ENCODE results near the gene TUG1. TPM values are rescaled to one million over a fixed set of nuclear protein-coding genes. Genes with fewer than 3 reads are reported as not detected.

TUG1 gene
- 10 to 100 TPM; 53.8 to 89.8 (median 66.1) TPM for total RNA-seq

GRCh38 chr22:30968924-30969531 is at the start of gene TUG1:
TUG1 (plus strand) TSS chr22:30969265.
- TF ChIP-seq EP300 (IDR thresholded peaks at IDR 0.05) (no peak), POLR2A (IDR thresholded peaks at IDR 0.05) (peak; percentile 57 to 82), POLR2AphosphoS5 (IDR thresholded peaks at IDR 0.05) (peak; percentile 95)
- TF ChIP-seq, protein P1, sequence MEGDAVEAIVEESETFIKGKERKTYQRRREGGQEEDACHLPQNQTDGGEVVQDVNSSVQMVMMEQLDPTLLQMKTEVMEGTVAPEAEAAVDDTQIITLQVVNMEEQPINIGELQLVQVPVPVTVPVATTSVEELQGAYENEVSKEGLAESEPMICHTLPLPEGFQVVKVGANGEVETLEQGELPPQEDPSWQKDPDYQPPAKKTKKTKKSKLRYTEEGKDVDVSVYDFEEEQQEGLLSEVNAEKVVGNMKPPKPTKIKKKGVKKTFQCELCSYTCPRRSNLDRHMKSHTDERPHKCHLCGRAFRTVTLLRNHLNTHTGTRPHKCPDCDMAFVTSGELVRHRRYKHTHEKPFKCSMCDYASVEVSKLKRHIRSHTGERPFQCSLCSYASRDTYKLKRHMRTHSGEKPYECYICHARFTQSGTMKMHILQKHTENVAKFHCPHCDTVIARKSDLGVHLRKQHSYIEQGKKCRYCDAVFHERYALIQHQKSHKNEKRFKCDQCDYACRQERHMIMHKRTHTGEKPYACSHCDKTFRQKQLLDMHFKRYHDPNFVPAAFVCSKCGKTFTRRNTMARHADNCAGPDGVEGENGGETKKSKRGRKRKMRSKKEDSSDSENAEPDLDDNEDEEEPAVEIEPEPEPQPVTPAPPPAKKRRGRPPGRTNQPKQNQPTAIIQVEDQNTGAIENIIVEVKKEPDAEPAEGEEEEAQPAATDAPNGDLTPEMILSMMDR (IDR thresholded peaks at IDR 0.05) = peak in 2 of 4 experiments; percentile 24 to 36
- peaks cover 3 to 30% of the 10 kb centered on the region in 2 donors for H3K36me3 ChIP-seq
- peaks cover 0 to 41% (median 5%) of the 10 kb centered on the region in 3 donors for H3K4me1 ChIP-seq
- H3K27ac ChIP-seq = peak within 1 kb of the TSS; percentile 67 to 97 (median 96)
- H3K27me3 ChIP-seq = no peaks in the 10 kb centered on the region
- peak; percentile 97 for ATAC-seq
- no CpG with 5 or more reads among the region's 67 CpGs for WGBS, 2 donors (ENCODE audit: low coverage in 1 of 2)
- H3K4me3 ChIP-seq = peak within 1 kb of the TSS; percentile 41 to 83
- H3K9me3 ChIP-seq = peaks cover 0 to 36% (median 0%) of the 10 kb centered on the region in 3 donors

- Histone ChIP-seq H3K27ac (no peak overlapping the region), H3K27me3 (no peaks in the 10 kb centered on the region), H3K36me3 (peaks cover 0 to 11% of the 10 kb centered on the region in 2 donors), H3K4me3 (no peak overlapping the region), H3K4me1 (peaks cover 0 to 20% (median 0%) of the 10 kb centered on the region in 3 donors), H3K9me3 (peaks cover 0 to 13% (median 0%) of the 10 kb centered on the region in 3 donors)
- ATAC-seq = no peak
- WGBS, 2 donors (ENCODE audit: low coverage in 1 of 2) = 79 to 80% methylated on average over 7 of the region's 7 CpGs
- TF ChIP-seq POLR2A (IDR thresholded peaks at IDR 0.05) (no peak), EP300 (IDR thresholded peaks at IDR 0.05) (no peak), POLR2AphosphoS5 (IDR thresholded peaks at IDR 0.05) (no peak)
- TF ChIP-seq, protein P1 (IDR thresholded peaks at IDR 0.05) = no peak
Observed at GRCh38 chr22:30919973-30920372, 49.1 kb upstream of the TUG1 start.

GRCh38 chr22:30920407-30920806 is 48.7 kb upstream of the TUG1 start:
- H3K36me3 ChIP-seq = peaks cover 0 to 16% of the 10 kb centered on the region in 2 donors
- ATAC-seq = no peak
- H3K27me3 ChIP-seq = no peaks in the 10 kb centered on the region
- no peak overlapping the region for H3K27ac ChIP-seq
- 0% methylated on average over 3 to 9 of the region's 9 CpGs for WGBS, 2 donors (ENCODE audit: low coverage in 1 of 2)
- TF ChIP-seq POLR2AphosphoS5 (IDR thresholded peaks at IDR 0.05) = no peak
- TF ChIP-seq, protein P1 (IDR thresholded peaks at IDR 0.05) = peak; percentile 84 to 88 (median 87)
- no peak for TF ChIP-seq EP300 (IDR thresholded peaks at IDR 0.05)
- TF ChIP-seq POLR2A (IDR thresholded peaks at IDR 0.05) = no peak
- peaks cover 0 to 9% (median 0%) of the 10 kb centered on the region in 3 donors for H3K9me3 ChIP-seq
- no peak overlapping the region for H3K4me3 ChIP-seq
- peaks cover 0 to 20% (median 0%) of the 10 kb centered on the region in 3 donors for H3K4me1 ChIP-seq

DNA sequence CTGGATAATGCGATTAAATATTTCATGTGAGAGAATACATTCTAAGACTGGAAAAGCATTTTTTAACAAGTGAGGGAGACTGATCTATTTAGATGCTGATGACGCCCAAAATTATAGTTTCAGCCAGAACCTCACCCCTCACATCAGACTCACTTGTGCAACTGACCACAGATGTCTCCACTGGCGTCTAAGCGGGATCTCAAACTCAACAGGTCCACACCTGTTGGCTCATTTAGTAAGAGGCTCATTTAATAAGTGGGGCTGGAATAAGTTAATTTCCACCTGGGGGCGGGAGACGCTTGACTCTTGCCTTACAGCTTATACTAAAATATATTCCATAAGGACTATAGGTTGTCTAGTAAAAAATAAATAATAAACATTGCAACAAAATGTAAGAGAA is 48.0 kb upstream of the TUG1 start:
- peaks cover 0 to 20% (median 0%) of the 10 kb centered on the region in 3 donors for H3K4me1 ChIP-seq
- no peak for TF ChIP-seq POLR2A (IDR thresholded peaks at IDR 0.05)
- TF ChIP-seq EP300 (IDR thresholded peaks at IDR 0.05) = no peak
- TF ChIP-seq, protein P1 (IDR thresholded peaks at IDR 0.05) = no peak
- TF ChIP-seq POLR2AphosphoS5 (IDR thresholded peaks at IDR 0.05) = no peak
- peak overlapping the region in 1 of 2 donors; percentile 46 for H3K4me3 ChIP-seq
- WGBS, 2 donors (ENCODE audit: low coverage in 1 of 2) = 59 to 92% methylated on average over 1 to 6 of the region's 6 CpGs
- H3K27me3 ChIP-seq = no peaks in the 10 kb centered on the region
- ATAC-seq = no peak
- H3K36me3 ChIP-seq = peaks cover 0 to 23% of the 10 kb centered on the region in 2 donors
- no peak overlapping the region for H3K27ac ChIP-seq
- H3K9me3 ChIP-seq = peaks cover 0 to 2% (median 0%) of the 10 kb centered on the region in 3 donors

GRCh38 chr22:30922151-30922611 is 46.9 kb upstream of the TUG1 start:
- 45 to 67% methylated on average over 2 to 12 of the region's 34 CpGs for WGBS, 2 donors (ENCODE audit: low coverage in 1 of 2)
- H3K27ac ChIP-seq = peak overlapping the region in 3 of 4 donors; percentile 18 to 51 (median 33)
- ATAC-seq = peak; percentile 60

More at GRCh38 chr22:30922151-30922611, 46.9 kb upstream of the TUG1 start:
- H3K27me3 ChIP-seq = no peaks in the 10 kb centered on the region
- TF ChIP-seq POLR2AphosphoS5 (IDR thresholded peaks at IDR 0.05) (peak; percentile 12), POLR2A (IDR thresholded peaks at IDR 0.05) (no peak)
- TF ChIP-seq, protein P1 (IDR thresholded peaks at IDR 0.05) = peak in 1 of 4 experiments; percentile 14
- H3K4me1 ChIP-seq = peaks cover 0 to 20% (median 0%) of the 10 kb centered on the region in 3 donors
- H3K9me3 ChIP-seq = no peaks in the 10 kb centered on the region
- H3K4me3 ChIP-seq = peak overlapping the region; percentile 45 to 46
- peaks cover 0 to 32% of the 10 kb centered on the region in 2 donors for H3K36me3 ChIP-seq

All from gastroesophageal sphincter (tissue), 4 donors.